HG03039 (cell line): ENCODE measurements around the gene MLLT6.

Experiments
- ATAC-seq: cut with Tn5 transposase; IDR thresholded peaks from one replicate; pipeline ENCODE4 v1.9.1; 2021; ENCODE audit warnings: mild to moderate bottlenecking, moderate library complexity; ENCODE audit not compliant: unreplicated experiment

Gene MLLT6

DNA sequence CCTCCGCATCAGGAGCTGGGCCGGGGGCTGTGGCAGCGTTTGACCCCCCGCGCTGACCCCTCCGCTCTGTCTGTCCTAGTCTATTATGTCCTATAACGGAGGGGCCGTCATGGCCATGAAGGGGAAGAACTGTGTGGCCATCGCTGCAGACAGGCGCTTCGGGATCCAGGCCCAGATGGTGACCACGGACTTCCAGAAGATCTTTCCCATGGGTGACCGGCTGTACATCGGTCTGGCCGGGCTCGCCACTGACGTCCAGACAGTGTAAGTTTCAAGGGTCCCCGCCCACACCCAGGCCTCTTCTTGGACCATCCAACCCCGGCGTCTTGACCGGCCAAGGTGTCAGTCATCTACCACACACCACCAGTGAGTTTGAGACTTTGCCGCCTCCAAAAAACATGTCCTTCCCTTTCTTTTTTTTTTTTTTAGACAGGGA, 48.0 kb downstream of the MLLT6 start:
- ATAC-seq, result no peak

DNA sequence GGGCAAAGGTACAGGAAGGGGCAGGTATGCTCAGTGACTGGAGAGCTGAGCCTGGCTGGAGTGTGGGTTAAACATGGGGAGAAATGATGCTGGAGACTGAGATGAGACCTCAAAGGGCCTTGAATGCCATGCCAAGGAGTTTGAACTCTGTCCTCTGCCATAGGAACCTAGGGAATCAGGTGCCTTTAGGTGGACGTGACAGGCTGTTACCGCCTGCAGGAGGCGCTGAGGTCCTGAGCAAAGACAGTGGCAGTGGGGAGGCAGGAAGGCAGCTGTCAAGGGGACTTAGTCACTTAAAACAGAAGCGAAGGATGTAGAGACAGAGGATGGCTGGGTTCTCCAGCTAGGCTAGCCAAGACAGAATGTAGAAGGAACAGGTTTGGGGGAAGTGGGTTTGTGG, 56.5 kb downstream of the MLLT6 start:
- no peak for ATAC-seq

DNA sequence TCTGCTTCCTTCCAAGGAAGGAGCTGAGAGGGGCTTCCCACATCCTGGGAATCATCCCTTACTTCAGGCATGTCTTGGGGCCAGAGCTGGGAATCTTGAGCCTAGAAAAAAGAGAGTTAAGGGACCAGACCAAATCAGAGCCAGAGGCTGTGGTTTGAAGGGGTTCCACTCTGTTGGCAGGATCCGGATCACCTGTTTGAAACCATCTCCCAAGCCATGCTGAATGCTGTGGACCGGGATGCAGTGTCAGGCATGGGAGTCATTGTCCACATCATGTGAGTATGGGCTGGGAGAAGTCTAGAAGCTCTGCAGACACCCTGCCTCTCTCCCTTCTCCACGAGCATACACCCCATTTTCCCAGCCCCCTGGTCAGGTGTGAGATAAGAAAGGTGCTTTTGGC, 57.2 kb downstream of the MLLT6 start:
- ATAC-seq, result no peak

DNA sequence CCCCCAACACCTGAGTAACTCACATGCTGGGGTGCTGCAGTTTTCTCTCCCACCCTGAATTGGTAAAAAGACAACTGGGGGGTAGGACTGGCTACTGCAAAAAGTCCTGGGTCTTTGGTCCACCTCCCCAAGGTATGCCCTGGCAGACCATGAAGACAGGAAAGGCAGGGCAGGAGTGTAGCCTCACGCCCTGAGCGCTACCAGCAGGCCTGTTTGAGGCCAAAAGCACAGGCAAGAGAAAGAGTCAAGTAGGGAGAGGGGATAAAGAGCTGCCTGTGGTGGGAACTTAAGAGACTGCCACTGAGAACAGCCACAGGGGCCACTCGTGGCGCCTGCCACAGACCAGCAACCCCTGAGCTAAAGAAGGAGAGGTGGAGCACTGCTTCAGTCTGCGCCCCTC, 61.3 kb downstream of the MLLT6 start:
- no peak for ATAC-seq

DNA sequence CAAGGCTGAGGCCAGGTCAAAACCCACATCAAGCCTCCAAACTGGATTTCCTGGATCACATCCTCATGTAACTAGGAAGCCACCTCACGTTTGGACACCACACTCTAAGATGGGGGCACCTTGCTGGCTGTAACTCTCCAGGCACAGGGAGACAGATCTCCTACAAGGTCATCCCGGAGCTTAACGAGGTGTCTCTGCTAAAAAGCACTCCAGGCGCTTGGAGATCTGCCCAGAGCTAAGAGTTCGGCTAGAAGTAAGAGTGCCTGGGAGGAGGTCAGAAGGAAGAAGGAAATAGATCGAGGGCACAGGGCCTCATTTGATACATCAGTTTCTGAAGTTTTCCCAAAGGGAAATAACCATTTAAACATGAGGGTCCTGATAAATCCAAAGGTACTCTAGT, 63.3 kb downstream of the MLLT6 start:
- no peak for ATAC-seq

DNA sequence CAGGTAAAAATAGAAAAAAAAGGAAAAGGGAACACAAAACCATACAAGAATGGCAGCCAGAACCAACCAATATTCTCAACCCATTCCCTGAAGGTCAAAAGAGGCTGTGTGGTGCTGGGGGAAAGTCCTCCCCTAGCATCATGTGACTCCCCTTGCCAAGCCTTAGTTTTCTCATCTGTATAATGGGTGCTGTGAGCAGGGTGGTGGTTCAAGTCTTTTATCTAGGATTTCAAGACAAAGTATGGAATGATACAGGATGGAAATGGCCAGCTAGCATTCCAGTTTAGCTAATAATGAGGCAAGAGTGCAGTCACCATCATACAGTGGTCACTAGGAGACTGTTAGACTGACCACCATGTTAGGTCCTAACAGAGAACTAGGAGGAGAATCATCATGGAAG, 68.2 kb downstream of the MLLT6 start:
- ATAC-seq, result no peak

DNA sequence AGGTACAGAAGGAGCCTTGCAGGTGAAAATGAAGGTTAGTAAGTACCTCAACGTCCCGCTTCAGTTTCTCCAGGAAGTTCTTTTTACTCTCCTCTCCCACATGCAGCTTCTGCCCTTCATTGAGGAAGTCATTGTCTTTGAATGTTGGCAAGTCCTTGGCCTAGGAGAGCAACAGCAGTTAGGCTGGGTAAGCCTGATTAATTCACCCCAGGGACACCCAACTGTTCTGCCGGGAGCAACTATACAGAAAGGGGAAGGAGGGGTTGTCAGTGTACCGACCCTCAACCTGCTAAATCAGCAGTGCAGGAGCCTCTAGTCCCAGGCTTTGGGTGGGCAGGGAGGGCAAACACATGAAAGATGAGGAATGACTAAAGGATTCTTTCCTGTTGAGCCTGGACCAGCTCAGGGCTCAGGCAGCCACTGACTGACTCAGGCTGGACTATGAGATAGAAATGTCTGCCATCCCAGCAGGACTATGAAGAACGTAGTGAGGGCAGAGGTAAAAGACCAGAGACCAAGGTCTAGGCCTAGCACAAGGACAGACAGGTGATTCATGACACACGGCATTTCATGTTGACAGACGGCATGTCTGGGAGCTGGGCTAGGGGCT, 72.7 kb downstream of the MLLT6 start:
- ATAC-seq, result no peak
